OCI-LY3 (cell line): ENCODE measurements around the gene ARID3C.

ENCODE experiments used
- CTCF ChIP-seq: fragments of 200-600, 300-600 bp; sonication (generic); IDR thresholded peaks from 2 replicates; pipeline ENCODE4 v1.5.1; 2014; ENCODE audit warnings: antibody characterized with exemption, low read length, low read depth
- EZH2phosphoT487 ChIP-seq: fragments of 200-600 bp; shearing (Covaris generic); IDR thresholded peaks from 2 replicates; pipeline ENCODE4 v1.6.1; 2018; ENCODE audit warnings: antibody characterized with exemption, mixed run types, low read depth

GRCh38 chr9:34651876-34652601, 23.2 kb upstream of the ARID3C start, which contains the start of gene IL11RA:
- TF ChIP-seq CTCF (no peak), EZH2phosphoT487 (no peak)
